GM19099 (cell line): ENCODE measurements around the gene CERS1.

Source experiments
- POLR2A ChIP-seq: IDR thresholded peaks from 3 replicates; pipeline ENCODE4 v1.6.1; 2011; ENCODE audit warnings: low read depth; ENCODE audit not compliant: insufficient read length; ENCODE audit errors: extremely low read depth

CERS1 gene

GRCh38 chr19:18870531-18871172 lies 25.3 kb downstream of the CERS1 start:
- TF ChIP-seq POLR2A, result no peak

DNA sequence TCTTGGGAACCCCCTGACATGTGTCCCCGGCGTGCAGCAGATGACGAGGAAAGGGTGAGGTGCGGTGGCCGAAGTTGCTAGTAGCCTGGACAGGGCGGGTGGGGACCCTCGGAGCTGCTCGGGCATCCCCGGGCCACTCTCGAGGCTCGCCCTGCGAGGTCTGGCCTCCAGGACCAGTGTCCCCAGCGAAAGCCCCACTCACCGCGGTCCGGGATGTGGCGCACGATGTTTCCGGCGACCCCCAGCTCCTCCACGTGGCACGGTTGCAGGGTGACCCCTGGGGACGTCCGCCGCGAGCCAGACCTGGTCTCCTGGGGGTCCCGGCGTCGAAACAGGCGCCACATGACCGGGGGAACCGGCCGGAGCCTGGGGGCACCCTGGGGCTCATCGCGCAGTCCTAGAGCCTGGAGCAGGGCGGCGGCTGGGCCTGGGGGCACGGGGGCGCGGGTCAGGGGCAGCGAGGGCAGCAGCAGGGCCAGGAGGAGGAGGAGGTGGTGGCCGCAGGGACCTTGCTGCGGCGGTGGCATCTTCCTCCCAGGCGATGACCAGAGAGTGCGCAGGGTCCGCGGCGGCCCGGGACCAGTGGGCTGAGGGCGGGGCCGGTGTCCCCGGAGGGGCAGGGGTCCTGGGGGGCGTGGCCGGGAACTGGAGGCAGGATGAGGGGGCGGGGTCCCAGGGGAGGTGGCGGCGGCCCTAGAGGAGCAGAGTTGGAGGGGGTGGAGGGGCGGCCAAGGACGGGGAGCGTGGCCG lies 26.0 kb downstream of the CERS1 start:
- no peak for TF ChIP-seq POLR2A

DNA sequence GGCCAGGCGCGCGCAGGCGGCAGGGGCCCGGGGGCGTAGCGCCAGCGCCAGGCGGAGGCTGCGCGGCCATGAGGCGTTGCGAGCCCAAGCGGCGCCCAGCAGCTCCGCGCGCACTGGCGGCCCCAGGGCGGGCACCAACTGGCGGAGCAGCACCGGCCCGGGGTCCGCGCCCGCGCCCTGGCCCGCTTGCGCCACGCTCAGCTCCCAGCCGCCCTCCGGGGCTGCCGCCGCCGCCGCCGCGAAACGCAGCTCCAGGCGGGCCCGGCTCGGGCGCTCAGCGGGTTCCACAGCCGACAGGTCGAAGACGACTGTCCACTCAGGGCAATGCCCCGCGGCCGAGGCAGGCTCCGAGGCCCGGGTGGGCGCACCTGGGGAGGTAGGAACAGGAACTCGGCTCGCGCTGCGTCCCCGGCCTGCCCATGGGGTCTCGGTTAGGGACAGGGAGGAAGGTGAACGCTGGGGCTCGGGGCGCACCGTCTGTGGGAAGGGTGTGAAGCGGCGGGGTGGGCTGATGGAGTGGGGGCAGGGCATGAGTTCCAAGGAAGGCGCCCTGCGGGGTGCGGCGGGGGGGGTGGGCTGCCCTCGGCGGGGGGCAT lies 26.8 kb downstream of the CERS1 start:
- no peak for TF ChIP-seq POLR2A

GRCh38 chr19:18868380-18869022 lies 27.5 kb downstream of the CERS1 start:
- TF ChIP-seq POLR2A, result no peak

- no peak for TF ChIP-seq POLR2A
These were observed 28.2 kb downstream of the CERS1 start for GRCh38 chr19:18867751-18868150.

DNA sequence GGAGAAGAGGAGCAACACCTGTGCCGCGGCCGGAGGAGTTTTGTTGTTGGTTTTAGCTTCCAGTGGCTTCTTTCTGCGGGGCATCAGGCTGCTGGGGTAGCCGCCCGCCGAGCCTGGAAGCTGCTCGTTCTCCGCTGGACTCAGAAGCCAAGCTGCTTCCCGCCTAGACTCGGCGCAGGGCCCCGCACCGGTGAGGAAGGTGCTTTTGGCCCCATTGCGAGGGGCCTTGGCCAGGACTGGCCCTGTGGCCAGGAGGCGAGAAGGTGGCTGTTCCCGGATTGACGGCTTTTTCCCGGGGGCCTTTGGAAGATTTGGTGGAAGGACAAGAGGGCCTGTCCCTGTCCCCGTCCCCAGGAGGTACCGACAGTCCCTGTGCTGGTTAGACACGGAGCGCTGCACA lies 28.8 kb downstream of the CERS1 start:
- no peak for TF ChIP-seq POLR2A

DNA sequence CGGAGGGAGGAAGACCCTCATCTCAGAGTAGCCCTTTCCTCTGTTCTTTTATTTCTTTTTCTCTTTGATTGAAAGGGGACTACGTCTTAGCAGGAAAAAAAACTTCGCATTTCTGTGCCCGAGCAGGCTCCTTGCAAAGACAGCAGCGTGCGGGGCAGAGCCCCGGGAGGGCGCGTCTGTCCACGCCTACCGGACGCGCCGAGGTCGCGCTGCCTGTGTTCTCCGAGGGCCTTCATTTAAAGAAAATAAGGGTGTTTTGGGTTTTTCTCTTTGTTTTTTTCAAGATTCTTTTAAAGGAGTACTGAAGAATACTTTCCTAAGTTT lies 29.2 kb downstream of the CERS1 start:
- TF ChIP-seq POLR2A, result no peak

DNA sequence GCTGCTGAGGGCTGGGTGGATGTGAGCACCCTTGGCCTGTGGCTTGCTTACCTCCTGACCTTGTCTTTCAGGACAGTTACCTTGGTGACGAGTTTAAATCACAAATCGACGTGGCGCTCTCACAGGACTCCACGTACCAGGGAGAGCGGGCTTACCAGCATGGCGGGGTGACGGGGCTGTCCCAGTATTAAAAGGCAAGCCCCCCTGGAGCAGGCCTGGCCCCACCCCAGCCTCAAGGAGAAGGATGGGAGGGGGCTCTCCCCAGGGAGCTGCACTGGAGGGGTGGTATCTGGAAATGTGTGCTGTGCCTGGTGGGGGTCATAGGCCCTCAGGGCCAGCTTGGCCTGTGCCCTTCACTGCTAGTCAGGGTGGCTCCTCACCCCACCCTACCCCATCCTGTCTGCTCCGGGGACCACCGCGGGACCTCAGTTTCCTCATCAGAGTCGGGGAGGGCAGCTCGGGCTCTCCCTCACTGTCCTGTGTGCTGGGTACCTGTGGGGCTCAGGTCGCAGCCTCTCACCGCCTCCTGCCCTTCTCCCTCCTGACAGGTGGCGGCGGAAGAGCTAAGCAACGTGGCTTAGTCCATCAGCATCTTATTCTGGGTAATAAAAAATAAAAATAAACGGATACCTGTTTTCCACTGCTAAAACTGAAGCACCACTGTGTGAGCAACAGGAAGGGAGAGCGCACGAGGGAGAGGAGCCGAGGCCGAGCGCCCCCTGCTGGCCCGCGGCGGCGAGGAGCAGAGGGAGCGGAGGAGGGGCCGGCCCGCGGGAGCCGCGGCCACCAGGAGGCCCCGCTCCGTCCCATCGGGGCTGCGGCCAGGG lies 29.8 kb downstream of the CERS1 start:
- no peak for TF ChIP-seq POLR2A

DNA sequence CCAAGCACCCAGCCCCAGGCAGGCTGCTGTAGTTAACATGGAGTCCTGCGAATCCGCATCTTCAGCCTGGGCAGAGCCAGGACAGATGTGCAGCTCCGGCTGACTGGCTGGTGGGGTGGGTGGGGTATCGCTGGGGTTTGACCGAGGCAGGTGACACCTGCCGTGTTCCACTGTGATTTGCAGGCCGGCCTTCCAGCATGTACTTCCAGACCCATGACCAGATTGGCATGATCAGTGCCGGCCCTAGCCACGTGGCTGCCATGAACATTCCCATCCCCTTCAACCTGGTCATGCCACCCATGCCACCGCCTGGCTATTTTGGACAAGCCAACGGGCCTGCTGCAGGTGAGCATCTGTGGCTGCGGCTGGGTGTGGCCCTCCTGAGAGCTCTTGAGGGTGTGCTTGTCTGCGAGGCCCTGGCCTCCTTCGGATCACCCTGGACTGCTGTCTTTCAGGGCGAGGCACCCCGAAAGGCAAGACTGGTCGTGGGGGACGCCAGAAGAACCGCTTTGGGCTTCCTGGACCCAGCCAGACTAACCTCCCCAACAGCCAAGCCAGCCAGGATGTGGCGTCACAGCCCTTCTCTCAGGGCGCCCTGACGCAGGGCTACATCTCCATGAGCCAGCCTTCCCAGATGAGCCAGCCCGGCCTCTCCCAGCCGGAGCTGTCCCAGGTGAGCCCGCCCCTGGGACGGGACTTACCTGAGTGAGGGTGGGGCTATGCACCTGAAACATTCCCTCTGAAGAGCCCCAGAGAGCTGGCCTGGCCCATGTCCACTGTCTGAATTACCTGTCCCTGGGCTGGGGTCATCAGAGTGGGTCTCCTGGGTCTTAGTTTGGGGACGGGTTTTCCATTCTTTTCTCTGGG lies 30.6 kb downstream of the CERS1 start:
- no peak for TF ChIP-seq POLR2A

- TF ChIP-seq POLR2A, result no peak
These were observed 32.1 kb downstream of the CERS1 start for GRCh38 chr19:18863843-18864362.

DNA sequence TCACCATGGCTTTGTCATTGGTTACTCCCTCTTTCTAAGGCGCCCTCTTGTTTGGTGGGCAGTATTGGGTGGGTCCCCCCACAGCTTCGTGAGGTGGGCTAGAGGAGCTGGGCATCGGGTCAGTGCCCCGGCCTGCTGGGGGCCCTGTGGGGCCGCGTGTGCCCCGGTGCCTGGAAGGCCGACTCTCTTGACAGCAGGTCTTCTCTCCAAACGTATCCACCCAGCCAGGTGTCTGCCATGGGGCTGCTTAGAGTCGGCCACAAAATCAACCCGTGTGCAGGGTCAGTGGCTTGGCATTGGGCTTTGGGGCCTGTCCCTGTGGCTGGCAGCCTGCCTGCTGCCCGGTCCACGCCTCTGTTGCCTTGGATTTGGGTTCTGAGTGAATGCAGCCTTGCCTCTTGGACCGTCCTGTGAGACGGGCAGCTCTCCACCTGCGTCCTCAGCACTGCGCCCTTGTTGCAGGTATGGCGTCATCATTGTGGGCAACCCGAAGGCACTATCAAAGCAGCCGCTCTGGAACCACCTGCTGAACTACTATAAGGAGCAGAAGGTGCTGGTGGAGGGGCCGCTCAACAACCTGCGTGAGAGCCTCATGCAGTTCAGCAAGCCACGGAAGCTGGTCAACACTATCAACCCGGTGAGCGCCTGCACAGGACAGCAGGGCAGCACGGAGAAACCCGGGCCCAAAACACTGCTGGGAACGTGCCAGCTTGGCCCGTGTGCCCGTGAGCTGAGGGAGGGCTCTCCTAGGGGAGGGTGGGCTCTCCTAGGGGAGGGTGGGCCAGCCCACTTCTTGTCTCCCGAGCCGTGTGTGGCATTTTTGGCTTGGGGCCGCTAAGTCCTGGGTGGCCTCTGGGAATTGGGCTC lies 32.7 kb downstream of the CERS1 start:
- no peak for TF ChIP-seq POLR2A

- no peak for TF ChIP-seq POLR2A
These were observed 34.0 kb downstream of the CERS1 start for GRCh38 chr19:18861917-18862316.

GRCh38 chr19:18861235-18861634 lies 34.7 kb downstream of the CERS1 start:
- TF ChIP-seq POLR2A, result no peak
